Sciatic nerve (tissue), 2 donors: ENCODE measurements around the gene TPM1. TPM values are rescaled to one million over a fixed set of nuclear protein-coding genes. Genes with fewer than 3 reads are reported as not detected.

Source experiments
- ATAC-seq: fragments of 200-7000 bp; cut with Tn5 transposase; one replicate; pipeline ENCODE4 v1.9.1; 2020; ENCODE audit warnings: mild to moderate bottlenecking, moderate library complexity
- DNase-seq: peaks from one replicate; pipeline ENCODE4 v3.0.0-alpha.2; 2020; ENCODE audit warnings: low spot score
- intact Hi-C: fragments of 100-400 bp; cut with DNase I; formaldehyde crosslinking; loops from one replicate; pipeline ENCODE4 v1.14.2; 2022
- total RNA-seq: library from RNA; stranded (reverse); fragmentation: NEBNext Ultra II Directional; extraction: Animal tissue kit (Norgen Biotek cat#: 25700); gene quantifications from one replicate; pipeline ENCODE4 v1.2.1, GENCODE V29; 2021
- donor health status: DM: no; HTN: no; CAD: no.
- donor health status: DM: no; HTN: no; CAD: no.

Gene TPM1
- total RNA-seq, 1 donor from 2014 or later = 396 TPM

GRCh38 chr15:63048776-63049665 lies 6.5 kb downstream of the TPM1 start:
- ATAC-seq = peak; percentile 20
- DNase-seq = peak; percentile 80
- intact Hi-C loops = loop anchor here (5.0 to 10.0 kb wide), 2 partner anchors 43 to 356 kb away; no protein-coding TSS in a partner anchor

GRCh38 chr15:63049783-63050371 lies 7.3 kb downstream of the TPM1 start:
- DNase-seq = no peak

GRCh38 chr15:63050731-63051155 lies 8.2 kb downstream of the TPM1 start:
- DNase-seq = no peak
- no peak for ATAC-seq
- intact Hi-C loops = no loop called here

More at GRCh38 chr15:63049783-63050371, 7.3 kb downstream of the TPM1 start:
- ATAC-seq = no peak
- intact Hi-C loops = loop anchor here (5.0 to 10.0 kb wide), 2 partner anchors 42 to 355 kb away; no protein-coding TSS in a partner anchor

- DNase-seq (no peak), ATAC-seq (no peak)
- intact Hi-C loops = no loop called here
Measured at GRCh38 chr15:63051156-63052066, 8.9 kb downstream of the TPM1 start.

- intact Hi-C loops = no loop called here
- DNase-seq (no peak), ATAC-seq (no peak)
Measured at GRCh38 chr15:63052077-63052841, 9.7 kb downstream of the TPM1 start.

GRCh38 chr15:63052961-63053698 lies 10.6 kb downstream of the TPM1 start:
- DNase-seq (no peak), ATAC-seq (peak; percentile 55)
- intact Hi-C loops = no loop called here

- ATAC-seq (no peak), DNase-seq (no peak)
- intact Hi-C loops = no loop called here
Measured at GRCh38 chr15:63054281-63054683, 11.7 kb downstream of the TPM1 start.

GRCh38 chr15:63054985-63055384 lies 12.4 kb downstream of the TPM1 start:
- ATAC-seq (no peak), DNase-seq (no peak)
- intact Hi-C loops = no loop called here

- no peak for DNase-seq
- intact Hi-C loops = no loop called here
- no peak for ATAC-seq
Measured at GRCh38 chr15:63056829-63057228, 14.3 kb downstream of the TPM1 start.

GRCh38 chr15:63057468-63058345 lies 15.2 kb downstream of the TPM1 start:
- intact Hi-C loops = no loop called here
- no peak for ATAC-seq

GRCh38 chr15:63059075-63059474 lies 16.5 kb downstream of the TPM1 start:
- DNase-seq (no peak), ATAC-seq (no peak)
- intact Hi-C loops = no loop called here

More at GRCh38 chr15:63057468-63058345, 15.2 kb downstream of the TPM1 start:
- DNase-seq = no peak

- DNase-seq = no peak
- ATAC-seq = no peak
- intact Hi-C loops = no loop called here
Measured at GRCh38 chr15:63059573-63060216, 17.1 kb downstream of the TPM1 start.

GRCh38 chr15:63060699-63061098 lies 18.2 kb downstream of the TPM1 start:
- DNase-seq = no peak
- intact Hi-C loops = no loop called here
- ATAC-seq = no peak

- ATAC-seq = no peak
- intact Hi-C loops = no loop called here
Measured at GRCh38 chr15:63061975-63062374, 19.4 kb downstream of the TPM1 start.

GRCh38 chr15:63063164-63063756 lies 20.7 kb downstream of the TPM1 start:
- ATAC-seq = no peak
- intact Hi-C loops = no loop called here

More at GRCh38 chr15:63061975-63062374, 19.4 kb downstream of the TPM1 start:
- no peak for DNase-seq

GRCh38 chr15:63063877-63064409 lies 21.4 kb downstream of the TPM1 start:
- ATAC-seq (no peak), DNase-seq (no peak)
- intact Hi-C loops = no loop called here

More at GRCh38 chr15:63063164-63063756, 20.7 kb downstream of the TPM1 start:
- DNase-seq = no peak
